Measurements from ENCODE around the gene KIAA1328.

The KIAA1328 gene

GRCh38 chr18:37219257-37219656 lies 390.3 kb downstream of the KIAA1328 start:
- DNase-seq (ENCODE audit: low spot score): no peak

- no peak for DNase-seq (ENCODE audit: low spot score)
Observed at GRCh38 chr18:37222354-37222998, 393.5 kb downstream of the KIAA1328 start.

DNA sequence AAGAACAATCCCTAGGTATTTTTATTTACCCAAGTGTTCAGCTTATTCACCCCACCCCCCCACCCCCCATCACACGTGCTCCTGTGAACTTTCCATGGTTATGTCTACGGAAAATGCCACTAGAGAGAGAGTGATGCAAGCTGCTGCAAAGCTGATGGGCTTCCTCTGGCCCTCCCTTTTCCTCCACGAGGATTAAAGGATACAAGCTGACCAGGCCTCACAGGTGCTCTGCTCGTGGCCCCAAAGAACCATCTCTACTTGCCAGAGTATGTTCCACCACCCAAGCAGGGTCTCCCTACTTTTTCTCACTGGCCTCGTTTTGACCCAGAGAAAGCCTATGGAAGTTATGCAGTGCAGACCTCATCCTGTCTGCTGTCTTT lies 394.1 kb downstream of the KIAA1328 start:
- no peak for DNase-seq (ENCODE audit: low spot score)

- no peak for DNase-seq (ENCODE audit: low spot score)
Observed at GRCh38 chr18:37225279-37225678, 396.4 kb downstream of the KIAA1328 start.

DNA sequence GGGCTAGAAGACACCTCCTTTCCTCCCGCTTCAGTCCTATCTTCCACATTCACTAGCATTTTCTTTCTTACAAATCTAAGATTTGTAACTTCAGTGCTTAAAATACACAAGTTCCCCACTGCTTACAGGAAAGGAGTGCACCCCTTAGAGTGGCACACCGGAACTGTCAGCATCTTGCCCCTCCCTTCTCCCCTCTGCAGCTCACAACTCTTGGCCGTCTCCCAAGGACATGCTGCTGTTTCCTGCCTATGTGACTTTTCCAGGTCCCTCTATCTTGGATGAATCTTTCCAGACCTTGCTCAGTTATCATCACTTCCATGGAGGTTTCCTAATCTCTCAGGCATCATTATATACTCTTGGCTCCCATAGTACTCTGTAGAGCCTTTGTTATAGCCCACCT lies 401.8 kb downstream of the KIAA1328 start:
- no peak for DNase-seq (ENCODE audit: low spot score)

DNA sequence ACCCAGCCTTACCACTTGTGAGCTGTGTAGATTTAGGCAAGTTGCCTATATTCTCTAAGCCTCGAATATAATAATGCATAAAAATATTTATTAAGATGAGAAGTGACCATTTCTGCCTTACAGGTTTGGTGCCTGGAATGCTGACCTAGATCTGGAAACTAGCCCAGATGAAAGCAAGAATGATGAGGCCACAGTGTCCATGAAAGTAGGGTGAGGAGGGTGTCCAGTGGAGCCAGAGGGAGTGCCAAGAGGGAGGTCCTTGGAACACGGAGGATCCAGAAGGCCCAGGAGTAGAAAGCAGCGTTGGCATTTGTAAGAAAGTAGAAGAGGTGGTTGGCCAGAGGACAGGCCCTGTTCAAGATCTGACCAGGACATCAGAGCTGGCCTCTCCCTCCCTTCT lies 402.3 kb downstream of the KIAA1328 start:
- no peak for DNase-seq (ENCODE audit: low spot score)

DNA sequence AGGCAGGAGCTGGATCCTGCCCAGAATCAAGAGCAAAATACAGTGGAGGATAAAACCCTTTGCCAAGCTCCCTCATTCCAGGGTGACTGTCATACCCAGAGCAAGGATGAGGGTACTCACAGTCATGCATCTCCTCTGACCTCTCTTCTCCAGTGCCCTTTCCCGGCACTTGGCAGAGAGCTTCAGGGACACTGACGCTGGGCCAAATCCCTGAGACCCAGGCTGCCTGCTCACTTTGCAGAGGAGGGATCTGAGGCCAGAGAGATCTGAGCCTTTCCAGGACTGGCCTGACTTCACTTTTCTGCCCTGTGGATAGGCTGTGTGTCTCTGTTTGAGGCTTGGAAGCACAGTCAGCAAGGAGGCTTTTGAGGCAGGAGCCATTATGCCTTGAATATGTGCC lies 406.7 kb downstream of the KIAA1328 start:
- no peak for DNase-seq (ENCODE audit: low spot score)

- no peak for DNase-seq (ENCODE audit: low spot score)
Observed at GRCh38 chr18:37238282-37239108, 409.6 kb downstream of the KIAA1328 start.

- DNase-seq (ENCODE audit: low spot score): no peak
Observed at GRCh38 chr18:37242091-37242490, 413.2 kb downstream of the KIAA1328 start.

GRCh38 chr18:37242826-37243560 lies 414.1 kb downstream of the KIAA1328 start:
- no peak for DNase-seq (ENCODE audit: low spot score)

- DNase-seq (ENCODE audit: low spot score): no peak
Observed at GRCh38 chr18:37243741-37244140, 414.8 kb downstream of the KIAA1328 start.

- no peak for DNase-seq (ENCODE audit: low spot score)
Observed at GRCh38 chr18:37244618-37245017, 415.7 kb downstream of the KIAA1328 start.

- no peak for DNase-seq (ENCODE audit: low spot score)
Observed at GRCh38 chr18:37246779-37247340, 417.9 kb downstream of the KIAA1328 start.

DNA sequence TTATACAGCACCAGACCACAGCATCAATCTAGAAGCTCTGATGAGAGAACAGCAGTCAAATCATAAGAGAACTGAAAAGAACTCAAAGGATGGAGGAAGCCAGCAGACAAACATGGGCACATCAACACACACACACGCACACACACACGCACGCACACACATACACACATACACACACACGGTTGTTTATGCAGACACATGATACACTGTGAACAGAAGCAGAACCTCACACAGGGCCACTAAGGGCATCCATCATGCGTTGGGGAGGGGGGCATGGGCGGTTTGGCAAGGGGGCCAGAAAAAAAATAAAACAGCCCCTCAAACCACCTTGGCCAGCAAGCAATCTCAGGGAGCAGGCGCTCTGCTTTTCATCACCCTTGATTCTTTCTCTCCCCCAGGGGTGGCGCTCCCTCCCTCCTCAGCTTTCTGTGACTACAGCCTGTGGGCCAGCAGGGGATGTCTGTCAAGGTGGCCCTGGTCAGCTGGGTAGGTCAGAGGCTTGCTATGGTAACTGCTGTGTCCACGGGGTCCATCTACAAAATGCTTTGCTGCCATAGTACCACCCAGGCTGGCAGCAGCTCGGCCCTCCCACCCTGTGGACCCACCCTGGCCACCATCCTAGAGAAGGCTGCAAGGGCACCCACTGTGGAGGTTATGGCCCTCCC lies 418.7 kb downstream of the KIAA1328 start:
- DNase-seq (ENCODE audit: low spot score): no peak

DNA sequence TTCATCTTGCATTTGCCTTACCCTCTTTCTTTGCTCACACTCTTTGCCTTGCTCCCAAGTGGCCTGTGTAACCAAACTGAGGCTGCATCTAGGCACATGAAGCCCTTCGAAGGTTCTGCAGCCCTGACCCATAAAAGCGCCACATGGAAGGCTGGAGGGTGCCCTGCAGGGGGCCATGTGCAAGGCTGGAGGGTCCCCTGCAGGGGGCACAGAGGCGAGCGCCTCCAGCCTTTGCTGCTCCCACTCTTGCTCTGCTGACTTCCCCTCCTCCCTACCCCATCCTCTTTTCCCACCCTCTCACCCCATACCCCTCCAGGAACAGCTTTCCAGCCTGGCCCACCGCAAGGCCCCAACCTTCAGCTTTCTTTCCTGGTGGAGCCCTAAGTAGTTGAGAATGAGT lies 419.4 kb downstream of the KIAA1328 start:
- no peak for DNase-seq (ENCODE audit: low spot score)

DNA sequence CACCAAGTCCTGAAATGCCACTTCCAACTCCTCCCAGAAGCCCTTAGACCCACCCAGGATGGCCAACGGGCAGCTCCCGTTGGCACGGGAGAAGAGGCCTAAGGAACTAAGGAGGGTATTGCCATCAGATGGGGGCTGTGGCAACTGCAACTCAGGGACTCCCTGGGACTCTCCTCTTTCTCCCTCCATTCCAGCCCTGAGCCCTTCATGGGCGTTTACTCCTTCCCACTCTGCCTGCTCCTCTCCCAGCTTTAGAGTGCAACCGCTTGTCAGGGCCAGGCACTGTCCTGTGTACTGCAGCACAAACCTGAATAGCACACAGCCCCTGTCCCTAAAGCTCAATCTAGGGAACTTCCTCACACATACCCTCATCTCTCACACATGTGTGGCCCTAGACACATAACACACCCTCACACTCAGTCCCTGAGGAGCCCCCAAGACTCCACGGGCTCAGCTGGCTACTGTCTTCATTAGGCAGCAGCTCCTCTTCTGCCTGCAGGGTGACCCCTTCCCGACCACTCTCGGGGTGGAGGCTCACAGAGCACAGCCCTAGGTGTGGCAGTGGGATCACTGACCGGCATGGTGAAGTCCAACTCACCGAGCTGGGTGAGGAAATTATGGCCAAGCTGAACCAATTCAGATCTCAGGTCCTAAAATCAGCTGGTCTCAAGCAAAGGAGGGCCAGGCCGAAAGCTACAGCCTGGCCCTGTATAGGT lies 420.4 kb downstream of the KIAA1328 start:
- no peak for DNase-seq (ENCODE audit: low spot score)

DNA sequence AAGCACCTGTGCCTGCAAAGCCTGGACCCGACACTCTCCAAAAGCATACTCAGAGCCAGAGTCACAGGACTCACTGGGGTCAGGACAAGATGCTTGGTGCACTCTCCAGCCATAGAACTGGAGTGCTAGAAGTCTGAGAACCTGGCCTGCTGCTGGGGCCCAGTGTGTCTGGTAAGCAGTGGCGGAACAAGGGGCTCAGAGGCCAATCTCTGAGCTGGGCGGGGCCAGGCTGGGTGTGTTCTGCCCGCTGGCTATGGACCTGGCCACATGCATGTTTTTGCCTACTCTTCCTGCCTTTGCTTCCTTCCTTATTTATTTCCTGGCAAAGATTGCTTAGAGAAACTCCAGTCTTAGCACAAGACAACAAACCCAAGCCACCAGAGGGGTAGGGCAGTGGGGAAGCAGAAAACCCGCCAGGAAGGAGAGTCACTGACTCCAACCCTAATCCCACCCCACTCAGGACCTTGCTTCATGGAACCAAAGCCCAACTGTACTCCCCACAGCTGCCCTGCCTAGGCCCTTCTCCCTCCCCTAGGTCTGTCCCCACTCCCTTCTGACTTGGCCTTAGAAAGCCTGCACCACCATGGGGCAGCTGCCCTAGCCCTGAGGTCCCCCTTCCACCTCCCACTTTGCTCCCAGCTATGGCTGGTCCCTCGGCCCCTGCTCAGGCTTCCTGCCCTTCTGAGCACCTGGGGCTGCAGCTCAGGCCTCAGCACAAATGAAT lies 421.1 kb downstream of the KIAA1328 start:
- DNase-seq (ENCODE audit: low spot score): no peak

- no peak for DNase-seq (ENCODE audit: low spot score)
Observed at GRCh38 chr18:37251679-37252078, 422.8 kb downstream of the KIAA1328 start.

DNA sequence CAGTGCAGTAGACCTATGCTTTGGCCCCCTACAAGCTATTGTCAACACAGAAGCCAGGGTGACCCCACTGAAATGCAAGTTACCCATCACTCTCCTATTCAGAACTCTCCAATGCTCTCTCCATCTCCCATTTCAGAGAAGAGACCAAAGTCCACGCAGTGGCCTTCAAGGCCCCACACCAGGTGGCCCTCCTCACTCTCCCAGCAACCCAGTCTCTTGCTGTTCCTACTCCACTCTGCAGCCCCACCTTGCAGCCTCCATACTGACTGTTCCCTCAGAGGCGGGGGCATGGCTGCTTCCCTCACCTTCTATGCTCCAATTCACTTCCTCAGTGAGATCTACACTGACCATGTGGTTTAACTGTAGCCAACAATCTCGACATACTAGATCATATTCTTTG lies 423.4 kb downstream of the KIAA1328 start:
- no peak for DNase-seq (ENCODE audit: low spot score)

GRCh38 chr18:37252854-37253393 lies 424.0 kb downstream of the KIAA1328 start:
- no peak for DNase-seq (ENCODE audit: low spot score)

Data from globus pallidus (tissue), 1 donor.